ENCODE measurements around the gene ATF6.

DNA sequence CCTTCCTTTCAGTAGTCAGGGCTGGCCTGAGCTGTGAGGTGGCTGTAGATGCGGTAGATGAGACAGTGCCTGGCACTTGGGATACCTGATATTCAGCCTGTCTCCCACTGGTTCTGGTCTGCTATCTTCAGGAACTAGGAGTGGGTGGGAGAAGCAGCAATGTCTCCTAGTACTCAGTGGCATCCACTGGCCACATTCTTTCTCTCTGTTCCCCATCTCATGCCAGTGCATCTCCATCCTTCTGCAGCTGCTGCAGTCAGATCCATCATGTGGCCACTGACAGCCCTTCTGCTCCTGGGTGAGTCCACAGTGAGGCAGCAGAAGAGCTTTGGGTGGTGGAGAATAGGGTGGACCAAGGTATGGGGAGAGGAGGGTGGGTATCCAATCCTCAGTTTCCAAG lies 43.7 kb upstream of the ATF6 start:
- TF ChIP-seq CTCF (conservative IDR thresholded peaks at IDR 0.05; ENCODE audit: low read depth, low read length) (no peak), CHD1 (IDR thresholded peaks at IDR 0.05; ENCODE audit: low read depth, low read length) (no peak), MXI1 (IDR thresholded peaks at IDR 0.05; ENCODE audit: borderline replicate concordance, low read depth, low read length) (no peak), ELK1 (IDR thresholded peaks at IDR 0.05; ENCODE audit: borderline replicate concordance, low read depth, low read length) (no peak), RFX5 (IDR thresholded peaks at IDR 0.05; ENCODE audit: low read depth, low read length) (no peak)
